Bone marrow (tissue), 2 donors: ENCODE results near the gene UBA1.

Experiments
- DNase-seq, 2 donors: peaks; one replicate each; lab custom pipeline; 2025; lab: John Stamatoyannopoulos, UW

UBA1 gene

DNA sequence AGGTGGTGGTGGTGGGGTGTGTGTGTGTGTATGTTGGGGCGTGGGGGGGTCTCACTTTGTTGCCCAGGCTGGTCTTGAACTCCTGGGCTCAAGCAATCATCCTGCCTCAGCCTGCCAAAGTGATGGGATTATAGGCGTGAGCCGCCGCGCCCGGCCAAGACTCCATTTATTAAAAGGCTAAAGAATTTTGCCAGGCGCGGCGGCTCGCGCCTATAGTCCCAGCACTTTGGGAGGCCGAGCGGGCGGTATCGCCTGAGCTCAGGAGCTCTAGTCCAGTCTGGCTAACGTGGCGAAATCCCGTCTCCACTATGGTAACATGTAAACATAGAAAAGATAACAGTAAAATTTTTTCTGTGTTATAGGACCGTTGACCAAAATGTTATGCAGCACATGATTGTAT lies 3.7 kb upstream of the UBA1 start:
- no peak for DNase-seq

DNA sequence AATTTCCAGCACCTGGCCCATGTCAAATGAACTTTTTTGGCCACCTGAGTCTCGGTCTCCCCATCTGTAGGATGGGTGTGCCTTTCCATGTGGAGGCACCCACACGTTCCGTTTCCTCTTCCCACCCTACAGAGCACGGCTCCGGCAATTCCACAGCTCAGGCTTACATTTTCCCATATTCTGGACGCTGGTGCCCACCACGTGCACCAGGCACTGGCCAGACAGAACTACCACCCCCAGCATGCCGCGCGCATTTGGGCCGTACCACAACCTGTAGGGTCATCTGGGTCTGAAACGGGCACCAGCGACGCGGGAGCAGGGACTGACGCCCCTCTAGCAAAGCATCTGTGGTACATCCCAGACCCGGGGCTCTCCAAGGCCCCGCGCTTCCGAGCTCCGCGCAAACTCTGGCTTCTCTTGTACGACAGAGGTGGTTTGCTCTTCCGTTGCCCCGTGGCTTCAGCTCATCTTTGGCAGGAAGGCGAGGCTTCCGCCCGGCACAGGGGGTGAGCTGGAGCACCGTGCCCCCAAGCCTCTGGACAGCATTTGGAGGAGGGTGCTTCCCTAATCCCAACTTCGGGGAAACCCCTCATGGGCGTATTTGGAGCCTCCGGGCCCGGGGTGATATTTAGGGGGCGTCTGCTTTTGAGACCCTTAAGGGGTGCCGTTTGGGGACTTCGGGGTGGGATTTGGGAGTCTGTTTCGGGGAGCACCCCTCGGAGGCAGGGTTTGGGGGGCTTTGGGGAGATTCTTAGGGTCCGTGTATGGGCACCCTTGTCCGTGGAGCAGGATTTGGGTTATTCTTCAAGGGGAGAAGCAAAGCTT lies 3.0 kb upstream of the UBA1 start:
- DNase-seq: peak; percentile 11 to 83

DNA sequence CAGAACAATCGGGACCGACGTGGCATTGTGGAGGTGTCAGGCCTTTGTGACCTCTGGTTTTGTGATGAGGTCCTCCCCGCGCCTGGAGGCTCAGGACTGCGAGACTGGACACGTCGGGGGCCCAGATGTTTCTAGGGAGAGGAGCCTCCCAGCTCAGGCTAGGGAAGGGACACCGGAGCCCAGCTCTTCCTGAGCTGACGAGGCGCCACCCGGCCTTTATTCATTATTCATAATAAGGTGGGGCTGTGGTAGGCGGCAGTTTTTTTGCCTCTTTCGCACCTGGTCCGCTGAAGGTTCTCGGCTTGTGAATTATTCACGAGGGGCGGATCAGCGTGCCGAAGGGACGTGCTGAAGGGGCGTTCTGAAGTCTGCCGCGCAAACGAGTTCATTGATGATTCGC lies 2.3 kb upstream of the UBA1 start:
- no peak for DNase-seq

DNA sequence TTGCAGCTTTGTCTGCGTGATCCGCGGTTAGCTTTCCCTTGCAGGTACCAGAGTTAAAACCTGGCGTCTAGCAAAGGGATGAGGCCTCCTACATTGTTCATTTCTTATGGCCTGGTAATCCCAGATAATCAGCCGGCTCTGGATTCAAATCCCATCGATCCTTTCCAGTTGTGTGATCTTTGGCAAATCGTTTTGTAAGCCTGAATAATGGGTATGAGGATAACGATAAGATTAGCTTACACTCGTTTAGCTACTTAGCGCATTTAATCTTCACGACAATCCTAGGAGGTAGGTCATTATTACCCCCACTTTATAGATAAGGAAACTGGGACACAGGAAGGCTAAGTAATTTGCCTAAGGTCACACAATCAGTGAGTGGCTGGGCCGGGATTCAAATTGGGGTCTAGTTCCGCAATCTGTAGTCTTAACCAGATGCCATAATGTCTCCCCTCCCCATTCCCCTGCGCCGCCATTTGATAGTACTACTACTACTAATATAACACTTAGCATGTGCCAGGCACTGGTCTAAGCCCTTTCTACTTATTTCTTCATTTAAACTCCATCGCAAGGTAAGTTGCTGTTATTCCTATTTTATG lies 1.7 kb upstream of the UBA1 start:
- DNase-seq: no peak

DNA sequence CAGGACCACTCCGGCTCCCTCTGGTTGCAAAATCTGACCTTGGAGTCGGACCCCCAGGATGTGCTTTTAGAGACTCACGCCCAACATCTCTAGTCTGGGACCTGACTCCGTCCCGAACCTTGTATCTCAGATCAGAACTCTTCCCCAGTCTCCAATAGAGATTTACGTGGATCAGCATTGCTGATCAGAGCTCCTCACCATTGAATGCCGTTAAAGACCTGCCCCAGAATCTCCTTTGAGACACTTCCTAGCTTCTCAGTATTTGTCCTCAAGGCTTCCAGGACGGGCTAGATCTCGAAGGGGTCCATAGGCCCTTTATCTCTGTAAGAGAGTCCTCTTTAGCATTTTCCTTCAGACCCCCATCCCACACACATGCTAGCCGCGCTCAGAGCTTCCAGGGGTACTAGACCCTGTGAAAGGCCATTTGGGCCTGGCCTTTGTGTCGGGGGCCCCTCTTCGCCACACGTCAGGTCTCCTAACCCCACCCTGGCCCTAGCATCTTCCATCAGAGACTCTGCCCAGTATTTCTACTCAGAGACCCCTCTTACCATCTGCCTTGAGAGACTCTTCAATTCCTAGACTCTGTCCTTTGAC lies 662 bp downstream of the UBA1 start:
- DNase-seq: no peak

DNA sequence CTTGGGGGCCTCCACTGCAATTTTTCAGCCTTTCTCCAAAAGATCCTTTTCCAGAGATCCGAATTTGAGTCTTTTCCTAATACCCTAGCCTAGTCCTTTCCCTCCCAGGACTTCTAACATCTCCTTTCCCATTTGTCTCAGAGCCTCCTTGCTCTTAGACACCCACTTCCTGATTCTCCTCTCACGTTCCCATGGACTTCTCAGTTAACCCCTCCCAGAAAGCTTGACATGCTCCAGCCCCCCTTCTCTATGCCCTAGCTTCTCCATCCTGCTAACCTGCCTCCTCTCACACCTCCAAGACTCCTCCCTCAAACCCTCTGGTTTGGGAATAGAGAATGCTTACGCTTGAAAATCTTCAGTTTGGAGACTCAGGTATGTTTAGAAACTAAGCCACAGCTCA lies 2.5 kb downstream of the UBA1 start:
- no peak for DNase-seq

DNA sequence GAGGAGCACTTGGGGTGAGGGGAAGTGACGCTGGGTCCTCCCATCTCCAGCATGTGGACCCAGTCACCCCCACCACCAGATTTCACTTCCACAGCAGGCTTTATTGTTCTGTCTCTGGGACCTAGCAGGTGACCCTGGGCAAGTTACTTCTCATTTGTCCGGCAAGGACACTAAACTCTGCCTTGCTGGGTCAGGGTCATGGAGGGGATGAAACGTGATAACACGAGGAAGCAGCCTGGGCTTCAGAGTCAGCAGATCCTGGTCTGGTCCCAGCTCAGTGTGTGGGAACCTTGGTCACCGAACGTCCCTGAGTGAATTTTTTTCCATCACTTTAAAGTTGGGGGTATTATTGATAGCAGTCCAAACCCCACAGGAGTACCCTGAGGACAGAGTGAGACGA lies 3.9 kb downstream of the UBA1 start:
- no peak for DNase-seq

DNA sequence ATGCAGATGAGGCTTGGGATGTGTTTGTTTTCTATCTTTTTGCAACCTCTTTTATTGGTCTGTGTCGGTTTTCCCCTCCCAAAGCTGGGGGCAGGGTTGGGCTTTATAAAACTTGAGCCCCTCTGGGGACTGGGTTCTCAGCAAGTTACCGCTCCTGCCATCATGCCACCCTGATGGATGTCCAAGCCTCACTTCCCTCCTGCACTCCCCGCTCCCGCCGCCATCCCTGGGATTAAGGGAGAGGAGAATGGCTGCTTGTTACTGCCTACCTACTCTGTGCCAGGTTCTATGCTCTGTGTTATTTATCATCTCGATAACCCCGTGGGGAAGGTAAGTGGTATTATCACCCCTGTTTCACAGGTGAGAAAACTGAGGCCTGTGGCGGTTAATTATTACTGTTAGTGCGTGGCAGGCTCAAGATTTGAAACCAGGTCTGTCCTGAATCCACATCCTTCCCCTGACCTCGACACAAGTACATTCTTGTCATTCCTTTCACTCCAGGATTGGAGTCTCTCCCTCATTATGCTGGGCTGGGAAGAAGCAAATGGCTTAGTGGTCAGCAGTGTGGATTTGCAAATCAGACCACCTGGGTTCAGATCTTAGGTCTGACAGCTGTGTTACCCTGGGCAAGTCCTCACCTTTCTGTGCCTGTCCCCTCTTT lies 4.5 kb downstream of the UBA1 start:
- DNase-seq: no peak

DNA sequence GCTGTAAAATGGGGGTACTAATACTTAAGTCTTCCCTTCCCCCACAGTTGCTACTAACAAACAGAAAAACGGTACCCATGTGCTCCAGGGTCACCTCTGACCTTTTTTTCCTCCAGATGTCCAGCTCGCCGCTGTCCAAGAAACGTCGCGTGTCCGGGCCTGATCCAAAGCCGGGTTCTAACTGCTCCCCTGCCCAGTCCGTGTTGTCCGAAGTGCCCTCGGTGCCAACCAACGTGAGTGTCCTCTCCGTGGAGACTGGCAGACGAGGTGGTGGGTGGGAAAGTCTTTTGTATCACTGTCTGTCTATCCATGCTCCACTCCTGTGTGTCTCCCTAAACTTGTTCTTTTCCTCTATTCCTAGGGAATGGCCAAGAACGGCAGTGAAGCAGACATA lies 5.1 kb downstream of the UBA1 start:
- no peak for DNase-seq

DNA sequence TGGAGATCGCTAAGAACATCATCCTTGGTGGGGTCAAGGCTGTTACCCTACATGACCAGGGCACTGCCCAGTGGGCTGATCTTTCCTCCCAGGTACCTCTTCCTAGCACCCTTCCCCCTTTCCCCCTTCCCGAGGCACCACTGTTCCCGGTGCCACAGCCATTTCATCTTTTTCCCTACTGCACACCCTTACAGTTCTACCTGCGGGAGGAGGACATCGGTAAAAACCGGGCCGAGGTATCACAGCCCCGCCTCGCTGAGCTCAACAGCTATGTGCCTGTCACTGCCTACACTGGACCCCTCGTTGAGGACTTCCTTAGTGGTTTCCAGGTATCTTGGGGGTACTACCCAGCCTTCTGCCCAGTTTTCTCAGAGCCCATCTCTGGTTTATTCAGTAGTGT lies 5.7 kb downstream of the UBA1 start:
- no peak for DNase-seq

DNA sequence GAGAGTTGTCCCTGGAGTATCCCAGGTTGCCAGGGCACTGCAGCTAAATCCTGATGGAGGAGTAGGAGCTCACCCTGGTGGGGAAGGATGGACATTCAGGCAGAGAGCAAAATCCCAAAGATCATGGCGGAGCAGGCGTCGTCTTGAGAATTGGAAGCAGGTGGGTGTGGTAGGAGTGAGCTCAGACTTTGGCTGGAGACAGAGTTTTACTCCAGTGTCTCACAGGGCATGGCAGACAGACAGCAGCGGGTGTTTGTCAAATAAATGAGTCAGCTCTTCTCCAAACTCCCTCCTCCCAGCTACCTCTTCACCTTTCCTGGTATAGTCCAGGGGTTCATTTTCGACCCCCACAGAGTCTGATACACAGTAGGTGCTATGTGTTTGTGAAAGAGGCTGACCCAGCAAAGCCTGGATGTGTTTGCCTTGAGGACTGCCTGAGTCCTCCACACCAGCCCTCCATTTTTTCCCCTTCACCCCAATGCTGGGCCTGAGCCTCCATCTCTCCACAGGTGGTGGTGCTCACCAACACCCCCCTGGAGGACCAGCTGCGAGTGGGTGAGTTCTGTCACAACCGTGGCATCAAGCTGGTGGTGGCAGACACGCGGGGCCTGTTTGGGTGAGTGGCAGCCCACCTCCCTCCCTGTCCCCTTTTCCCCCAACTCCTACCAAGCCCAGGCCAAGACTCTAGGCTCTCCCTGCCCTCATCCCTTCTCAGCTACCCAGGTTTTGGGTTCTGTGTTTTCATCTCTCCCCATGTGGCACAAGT lies 6.9 kb downstream of the UBA1 start:
- no peak for DNase-seq

DNA sequence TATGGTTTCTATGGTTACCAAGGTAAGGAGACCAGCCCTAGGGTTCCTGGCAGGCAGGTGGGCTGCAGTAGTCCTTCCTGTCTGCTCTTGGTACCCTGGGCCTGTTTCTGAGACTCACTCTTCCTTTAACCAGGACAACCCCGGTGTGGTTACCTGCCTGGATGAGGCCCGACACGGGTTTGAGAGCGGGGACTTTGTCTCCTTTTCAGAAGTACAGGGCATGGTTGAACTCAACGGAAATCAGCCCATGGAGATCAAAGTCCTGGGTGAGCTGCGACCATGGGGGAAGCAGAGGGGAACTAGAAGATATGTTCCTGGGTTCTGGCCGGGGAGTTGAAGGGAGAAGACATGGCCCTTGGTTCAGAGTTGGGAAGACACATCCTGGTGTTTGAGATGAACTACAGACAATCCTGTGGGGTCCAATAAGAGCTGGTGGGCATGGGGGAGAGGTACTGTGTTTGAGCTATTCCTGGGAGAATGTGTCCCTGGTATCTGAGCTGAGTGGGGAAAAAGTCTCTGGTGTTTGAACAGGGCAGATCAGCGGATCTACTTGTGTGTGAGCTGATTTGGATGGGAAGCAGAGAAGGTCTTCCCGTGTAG lies 7.8 kb downstream of the UBA1 start:
- no peak for DNase-seq

DNA sequence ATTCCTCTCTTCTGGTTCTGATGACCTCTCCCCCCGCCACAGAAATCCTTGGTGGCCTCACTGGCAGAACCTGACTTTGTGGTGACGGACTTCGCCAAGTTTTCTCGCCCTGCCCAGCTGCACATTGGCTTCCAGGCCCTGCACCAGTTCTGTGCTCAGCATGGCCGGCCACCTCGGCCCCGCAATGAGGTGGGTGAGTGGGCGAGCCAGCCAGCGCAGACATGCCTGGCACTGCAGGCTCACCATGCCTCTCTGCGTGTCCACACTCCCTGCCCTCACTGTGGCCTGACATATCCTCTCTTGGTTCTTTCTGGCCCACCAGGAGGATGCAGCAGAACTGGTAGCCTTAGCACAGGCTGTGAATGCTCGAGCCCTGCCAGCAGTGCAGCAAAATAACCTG lies 8.7 kb downstream of the UBA1 start:
- DNase-seq: no peak

DNA sequence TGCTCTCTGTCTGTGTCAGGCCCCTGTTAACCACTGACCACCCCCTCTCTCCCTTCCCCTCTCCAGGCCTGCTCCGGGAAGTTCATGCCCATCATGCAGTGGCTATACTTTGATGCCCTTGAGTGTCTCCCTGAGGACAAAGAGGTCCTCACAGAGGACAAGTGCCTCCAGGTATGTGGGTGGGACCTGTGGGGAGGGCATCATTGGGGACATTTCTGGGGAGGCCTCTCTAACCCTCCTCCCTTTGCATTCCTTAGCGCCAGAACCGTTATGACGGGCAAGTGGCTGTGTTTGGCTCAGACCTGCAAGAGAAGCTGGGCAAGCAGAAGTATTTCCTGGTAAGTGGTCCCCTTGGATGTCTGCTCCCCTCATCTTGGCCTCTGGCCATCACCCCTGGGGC lies 9.2 kb downstream of the UBA1 start:
- DNase-seq: no peak

DNA sequence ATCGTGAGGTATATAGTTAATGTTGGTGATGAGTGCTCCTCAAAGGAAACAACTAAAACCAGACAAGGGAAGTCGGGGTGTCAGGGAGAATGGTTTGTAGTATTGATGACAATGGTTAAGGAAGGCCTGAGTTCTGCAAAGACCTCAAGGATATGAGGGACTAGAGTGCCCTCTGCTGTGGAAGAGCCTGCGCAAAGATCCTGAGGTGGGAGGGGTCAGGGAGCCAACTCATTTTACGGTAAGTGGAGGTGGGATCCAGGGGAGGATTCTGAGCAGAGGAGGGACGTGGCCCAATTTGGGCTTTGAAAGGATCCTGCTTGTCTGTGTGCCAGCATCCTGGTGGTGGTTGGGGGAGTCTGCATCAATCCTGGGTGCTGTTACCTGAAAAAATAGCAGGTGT lies 11.3 kb downstream of the UBA1 start:
- DNase-seq: no peak

DNA sequence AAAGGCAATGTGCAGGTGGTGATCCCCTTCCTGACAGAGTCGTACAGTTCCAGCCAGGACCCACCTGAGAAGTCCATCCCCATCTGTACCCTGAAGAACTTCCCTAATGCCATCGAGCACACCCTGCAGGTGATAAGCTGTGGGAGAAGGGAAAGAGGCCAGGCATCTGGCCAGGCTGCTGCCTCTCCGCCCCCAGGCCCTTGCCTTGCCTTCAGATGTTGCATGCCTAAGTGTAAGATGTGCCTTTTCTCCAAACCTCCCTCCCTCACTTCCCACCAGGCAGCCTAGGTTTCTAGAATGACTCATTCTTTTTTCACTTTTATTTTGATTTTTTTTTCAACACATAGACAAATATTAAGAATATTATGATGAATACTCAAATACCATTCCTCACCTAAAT lies 12.7 kb downstream of the UBA1 start:
- no peak for DNase-seq

DNA sequence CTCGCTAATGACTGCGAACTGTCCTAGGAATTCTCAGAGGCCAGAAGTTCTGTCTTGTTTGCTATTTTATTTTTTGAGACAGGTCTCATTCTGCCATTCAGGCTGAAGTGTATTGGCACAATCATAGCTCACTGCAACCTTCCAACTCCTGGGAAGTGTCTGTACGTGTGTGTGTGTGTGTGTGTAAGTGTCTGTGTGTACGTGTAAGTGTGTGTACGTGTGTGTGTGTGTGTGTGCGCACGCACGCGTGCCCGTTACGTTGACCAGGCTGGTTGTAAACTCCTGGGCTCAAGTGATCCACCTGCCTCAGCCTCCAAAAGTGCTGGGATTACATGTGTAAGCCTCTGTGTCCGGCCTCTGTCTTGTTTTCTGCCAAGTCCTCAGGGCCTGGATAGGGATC lies 14.5 kb downstream of the UBA1 start:
- DNase-seq: no peak

DNA sequence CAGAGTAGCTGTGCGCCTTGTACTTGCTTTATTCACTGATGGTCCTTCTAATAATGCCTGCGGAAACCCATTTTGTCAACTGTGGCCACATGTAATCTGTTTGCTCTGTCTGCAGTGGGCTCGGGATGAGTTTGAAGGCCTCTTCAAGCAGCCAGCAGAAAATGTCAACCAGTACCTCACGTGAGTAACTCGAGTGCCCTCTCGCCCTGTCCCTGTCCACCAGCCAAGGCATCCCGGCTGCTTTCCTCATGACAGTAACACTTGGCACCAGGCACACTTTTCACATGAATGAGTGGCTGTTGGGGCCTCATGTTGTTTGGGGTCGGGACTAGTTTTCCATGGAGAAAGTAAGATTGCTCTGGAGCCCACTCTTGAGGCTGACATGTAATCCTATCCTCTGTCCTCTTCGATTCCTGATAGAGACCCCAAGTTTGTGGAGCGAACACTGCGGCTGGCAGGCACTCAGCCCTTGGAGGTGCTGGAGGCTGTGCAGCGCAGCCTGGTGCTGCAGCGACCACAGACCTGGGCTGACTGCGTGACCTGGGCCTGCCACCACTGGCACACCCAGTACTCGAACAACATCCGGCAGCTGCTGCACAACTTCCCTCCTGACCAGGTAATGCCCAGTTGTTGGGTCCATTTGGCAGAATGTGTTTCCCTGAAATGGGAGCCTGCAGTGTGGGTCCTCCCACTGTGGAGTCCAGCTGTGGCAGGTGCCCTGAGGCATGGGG lies 16.0 kb downstream of the UBA1 start:
- DNase-seq: no peak

DNA sequence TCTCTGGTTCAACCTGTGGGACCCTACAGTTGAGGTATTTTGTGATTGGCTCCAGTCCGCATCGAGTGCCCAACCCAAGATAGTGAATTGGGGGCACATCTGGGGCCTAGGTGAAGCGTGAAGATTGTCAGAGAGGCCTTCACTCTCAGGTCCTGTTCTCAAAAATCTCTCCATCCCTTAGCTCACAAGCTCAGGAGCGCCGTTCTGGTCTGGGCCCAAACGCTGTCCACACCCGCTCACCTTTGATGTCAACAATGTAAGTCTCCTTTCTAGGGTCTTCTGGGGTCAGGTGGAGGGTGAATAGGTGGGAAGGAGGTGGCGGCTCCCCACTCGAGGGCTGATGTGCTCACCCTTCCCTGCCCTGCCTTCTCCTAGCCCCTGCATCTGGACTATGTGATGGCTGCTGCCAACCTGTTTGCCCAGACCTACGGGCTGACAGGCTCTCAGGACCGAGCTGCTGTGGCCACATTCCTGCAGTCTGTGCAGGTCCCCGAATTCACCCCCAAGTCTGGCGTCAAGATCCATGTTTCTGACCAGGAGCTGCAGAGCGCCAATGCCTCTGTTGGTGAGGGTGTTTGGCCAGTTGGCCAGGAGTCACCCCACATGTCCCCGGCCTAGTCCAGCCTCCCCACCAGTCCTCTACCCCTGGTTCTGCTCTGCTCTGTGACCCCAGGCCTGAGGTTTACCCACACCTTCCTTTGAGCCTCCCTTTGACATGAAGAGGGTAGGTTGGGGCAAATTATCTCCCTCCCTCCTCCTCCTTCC lies 17.2 kb downstream of the UBA1 start:
- no peak for DNase-seq
